GM19467 (cell line): ENCODE data around the gene MAPK4.
"Not testable (repeated sequence)": the region's sequence is repeated elsewhere in the genome, so short reads cannot be mapped to it uniquely, and the experiment has no call there.

Source experiments
- ATAC-seq: cut with Tn5 transposase; IDR thresholded peaks from one replicate; pipeline ENCODE4 v1.9.1; 2021; ENCODE audit warnings: mild to moderate bottlenecking, moderate library complexity; ENCODE audit not compliant: unreplicated experiment

The MAPK4 gene

GRCh38 chr18:50573679-50574078 is 13.8 kb downstream of the MAPK4 start:
- no peak for ATAC-seq

GRCh38 chr18:50578030-50578429 is 18.1 kb downstream of the MAPK4 start:
- ATAC-seq: no peak

- no peak for ATAC-seq
Measured at GRCh38 chr18:50578651-50579050, 18.8 kb downstream of the MAPK4 start.

GRCh38 chr18:50579061-50579774 is 19.3 kb downstream of the MAPK4 start:
- ATAC-seq: no peak

- ATAC-seq: no peak
Measured at GRCh38 chr18:50581517-50581916, 21.6 kb downstream of the MAPK4 start.

- ATAC-seq: no peak
Measured at GRCh38 chr18:50582500-50582899, 22.6 kb downstream of the MAPK4 start.

GRCh38 chr18:50586710-50587109 is 26.8 kb downstream of the MAPK4 start:
- no peak for ATAC-seq

- no peak for ATAC-seq
Measured at GRCh38 chr18:50590593-50590992, 30.7 kb downstream of the MAPK4 start.

GRCh38 chr18:50594012-50594411 is 34.1 kb downstream of the MAPK4 start:
- no peak for ATAC-seq

- ATAC-seq: no peak
Measured at GRCh38 chr18:50594942-50595341, 35.1 kb downstream of the MAPK4 start.

GRCh38 chr18:50602466-50602865 is 42.6 kb downstream of the MAPK4 start:
- ATAC-seq: no peak

- ATAC-seq: no peak
Measured at GRCh38 chr18:50606609-50607008, 46.7 kb downstream of the MAPK4 start.

GRCh38 chr18:50607378-50607926 is 47.6 kb downstream of the MAPK4 start:
- ATAC-seq: no peak

GRCh38 chr18:50609171-50609570 is 49.3 kb downstream of the MAPK4 start:
- not testable (repeated sequence) for ATAC-seq

- no peak for ATAC-seq
Measured at GRCh38 chr18:50610349-50610748, 50.5 kb downstream of the MAPK4 start.

GRCh38 chr18:50611529-50611941 is 51.6 kb downstream of the MAPK4 start:
- no peak for ATAC-seq

GRCh38 chr18:50614838-50615237 is 55.0 kb downstream of the MAPK4 start:
- no peak for ATAC-seq

GRCh38 chr18:50616484-50617048 is 56.7 kb downstream of the MAPK4 start:
- ATAC-seq: no peak

GRCh38 chr18:50619861-50620275 is 60.0 kb downstream of the MAPK4 start:
- ATAC-seq: no peak

- no peak for ATAC-seq
Measured at GRCh38 chr18:50620319-50620718, 60.4 kb downstream of the MAPK4 start.

- no peak for ATAC-seq
Measured at GRCh38 chr18:50621366-50621765, 61.5 kb downstream of the MAPK4 start.

GRCh38 chr18:50622320-50622719 is 62.4 kb downstream of the MAPK4 start:
- no peak for ATAC-seq
